Superior temporal gyrus (tissue), 1 donor: ENCODE data around the gene COL4A2.

Source experiments
- DNase-seq: peaks from one replicate; pipeline ENCODE4 v3.0.0-alpha.2; 2016; ENCODE audit errors: extremely low spot score

COL4A2 gene

DNA sequence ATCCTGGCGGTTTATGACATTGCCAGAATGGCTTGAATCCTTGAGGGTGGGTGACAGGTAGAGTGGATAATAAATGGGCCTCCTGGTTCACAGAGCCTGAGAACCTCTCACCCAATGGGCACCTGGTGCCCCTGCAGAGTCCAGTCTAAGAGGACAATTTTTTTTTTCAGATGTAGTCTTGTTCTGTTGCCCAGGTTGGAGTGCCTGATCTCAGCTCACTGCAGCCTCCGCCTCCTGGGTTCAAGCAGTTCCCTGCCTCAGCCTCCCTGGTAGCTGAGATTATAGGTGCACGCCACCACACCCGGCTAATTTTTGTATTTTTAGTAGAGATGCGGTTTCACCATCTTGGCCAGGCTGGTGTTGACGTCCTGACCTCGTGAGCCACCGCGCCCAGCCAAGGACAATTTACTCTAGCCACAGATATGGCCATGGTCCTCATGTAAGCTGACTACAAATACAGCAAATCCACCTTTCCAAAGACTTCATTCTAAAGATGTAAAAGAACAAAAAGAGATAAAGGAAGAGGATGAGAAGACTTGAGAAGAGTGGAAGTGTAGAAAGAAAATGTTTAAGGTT is 33.0 kb downstream of the COL4A2 start:
- no peak for DNase-seq

DNA sequence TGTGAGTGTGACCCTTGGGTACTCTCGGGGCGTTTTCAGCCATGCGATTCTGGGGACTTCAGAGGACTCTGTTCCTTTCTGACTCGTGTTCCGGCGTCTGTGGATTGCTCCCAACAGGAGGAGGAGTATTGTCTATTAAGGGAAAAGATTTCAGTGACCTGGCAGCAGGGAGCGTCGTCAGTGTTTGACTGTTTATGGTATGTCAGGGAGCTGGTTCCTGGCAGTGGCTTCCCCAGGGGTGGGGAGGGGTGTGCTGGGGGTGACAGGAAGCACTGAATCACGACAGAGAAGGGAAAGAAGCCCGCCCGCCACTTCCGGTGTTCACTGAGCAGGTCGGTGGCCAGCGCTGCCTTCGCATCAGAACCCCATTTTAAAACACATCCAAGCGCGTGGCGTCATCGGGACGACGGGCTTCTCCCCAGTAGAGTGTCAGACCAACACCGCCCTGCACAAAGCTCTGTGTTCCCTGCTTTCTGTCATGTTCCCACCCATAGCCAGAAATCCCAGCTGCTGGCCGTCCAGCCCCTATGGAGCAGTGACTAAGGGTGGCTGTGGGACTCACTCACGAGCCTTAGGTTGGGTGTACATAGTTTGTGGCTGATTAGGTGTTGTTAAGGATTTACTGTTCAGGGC is 33.8 kb downstream of the COL4A2 start:
- DNase-seq: no peak

DNA sequence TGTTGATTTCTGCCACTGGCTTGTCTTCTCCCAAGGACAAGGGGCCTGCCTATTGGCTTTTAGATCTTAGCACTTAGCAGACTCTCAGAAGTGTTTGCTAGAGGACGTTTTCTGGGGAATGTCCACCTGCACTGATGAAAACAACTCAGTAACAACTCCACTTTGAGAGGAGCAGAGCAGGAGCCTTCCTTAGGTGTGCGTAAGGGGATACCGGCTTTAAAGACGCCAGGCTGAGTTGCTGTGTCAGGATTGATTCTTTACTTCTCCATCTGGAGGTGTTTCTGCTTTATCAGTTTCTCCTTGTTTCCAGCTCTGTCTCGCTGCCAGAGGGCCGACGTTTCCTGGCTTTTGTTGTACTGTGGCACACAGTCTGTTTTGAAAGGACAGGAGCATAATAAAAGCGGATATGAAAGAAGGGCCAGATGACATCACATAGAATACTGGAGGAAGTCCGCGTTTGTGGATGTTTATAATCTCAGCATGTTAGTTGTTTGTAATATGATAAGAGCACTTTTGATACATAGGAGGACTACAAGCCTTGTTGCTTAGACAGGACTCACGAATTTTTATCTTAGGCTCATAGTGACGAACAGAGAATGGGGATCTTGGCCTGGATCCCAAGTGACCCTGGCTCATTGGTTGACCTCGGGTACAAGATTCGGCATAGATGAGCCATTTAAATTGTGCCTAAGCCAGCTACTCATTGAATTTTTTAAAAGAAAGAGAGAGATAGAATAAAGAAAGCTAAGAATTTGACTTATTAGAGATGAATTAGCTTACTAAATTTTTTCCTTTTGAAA is 34.6 kb downstream of the COL4A2 start:
- no peak for DNase-seq

DNA sequence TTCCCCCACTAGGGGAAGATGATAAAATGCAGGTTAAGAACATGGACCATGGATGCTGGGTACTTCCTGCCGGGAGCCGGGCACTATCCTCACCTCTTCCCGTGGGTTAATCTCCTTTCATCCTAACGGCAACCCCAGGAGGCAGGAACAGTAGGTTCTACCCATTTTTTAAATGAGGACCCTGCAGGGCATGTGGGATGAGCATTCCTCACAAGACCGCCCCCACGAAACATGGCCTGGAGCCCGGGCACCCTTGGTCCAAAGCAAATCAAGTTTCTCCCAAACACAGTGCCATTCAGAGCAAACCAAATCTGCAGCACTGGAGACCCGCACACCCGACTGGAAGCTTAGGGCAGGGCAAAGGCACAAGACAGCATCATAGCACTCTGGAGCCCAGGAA is 35.4 kb downstream of the COL4A2 start:
- DNase-seq: no peak

DNA sequence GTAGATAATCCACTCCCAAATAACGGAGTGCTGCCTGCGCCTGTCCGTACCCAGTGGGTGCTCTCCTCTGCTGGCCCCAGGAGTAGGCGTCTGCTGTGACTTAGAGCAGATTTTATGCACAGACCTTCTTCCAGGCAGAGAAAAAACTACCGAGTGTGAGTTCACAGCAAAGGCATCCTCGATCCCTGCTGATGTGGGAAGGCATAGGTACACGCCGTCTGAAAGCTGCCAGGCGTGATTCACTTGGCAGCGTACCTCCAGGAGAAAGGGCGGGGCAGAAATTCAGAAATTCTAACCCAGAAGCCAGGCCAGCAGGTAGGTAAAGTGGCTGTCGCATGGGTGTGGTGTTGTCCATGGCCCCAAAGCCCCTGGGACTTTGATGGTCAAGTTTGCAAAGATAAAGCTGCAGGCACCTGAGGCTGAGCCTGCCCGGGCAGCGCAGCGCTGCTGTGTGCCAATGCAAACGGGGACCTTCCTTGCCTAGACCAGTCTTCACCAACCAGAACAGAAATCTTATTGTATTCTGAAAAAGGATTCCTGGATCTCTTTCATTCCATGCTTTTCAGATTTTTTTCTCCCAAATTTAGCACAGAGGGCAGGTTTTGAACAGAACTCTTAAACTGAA is 36.3 kb downstream of the COL4A2 start:
- no peak for DNase-seq

DNA sequence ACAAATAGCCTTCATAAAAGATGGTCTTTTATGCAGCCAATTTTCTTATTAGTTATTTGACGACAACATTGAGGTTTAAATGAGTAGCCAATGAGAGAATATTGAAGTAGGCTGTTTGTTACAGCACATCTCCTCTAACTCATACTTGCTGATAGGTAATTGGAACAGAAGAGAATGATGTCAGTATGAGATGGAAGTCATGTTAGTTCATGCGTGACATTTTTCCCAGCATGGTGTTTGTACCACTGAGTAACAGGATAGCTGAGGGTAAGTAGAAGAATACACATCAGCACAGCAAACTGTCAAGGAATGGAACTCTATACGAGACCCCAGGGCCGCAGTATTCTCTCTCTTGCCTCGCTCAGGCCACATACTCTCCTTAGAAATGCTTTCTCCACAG is 37.2 kb downstream of the COL4A2 start:
- DNase-seq: no peak

DNA sequence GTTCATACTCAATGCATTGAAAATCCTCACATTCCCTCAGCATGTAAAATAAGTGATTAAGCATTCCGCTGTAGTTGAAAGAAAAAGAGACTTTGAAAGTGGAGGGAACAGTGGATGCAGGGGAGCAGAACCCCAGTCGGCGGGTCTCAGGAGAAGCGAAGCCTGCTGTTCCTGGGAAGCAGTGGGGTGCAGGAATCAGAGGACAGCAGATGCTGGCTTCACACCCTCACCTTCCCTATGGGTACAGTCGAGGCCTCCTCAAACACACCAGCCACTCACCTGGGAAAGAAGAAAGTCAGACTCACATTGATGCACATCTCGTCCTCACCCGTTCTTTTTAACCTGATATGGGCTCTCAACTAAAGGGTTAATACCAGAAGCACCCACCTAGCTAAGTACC is 38.2 kb downstream of the COL4A2 start:
- DNase-seq: no peak

DNA sequence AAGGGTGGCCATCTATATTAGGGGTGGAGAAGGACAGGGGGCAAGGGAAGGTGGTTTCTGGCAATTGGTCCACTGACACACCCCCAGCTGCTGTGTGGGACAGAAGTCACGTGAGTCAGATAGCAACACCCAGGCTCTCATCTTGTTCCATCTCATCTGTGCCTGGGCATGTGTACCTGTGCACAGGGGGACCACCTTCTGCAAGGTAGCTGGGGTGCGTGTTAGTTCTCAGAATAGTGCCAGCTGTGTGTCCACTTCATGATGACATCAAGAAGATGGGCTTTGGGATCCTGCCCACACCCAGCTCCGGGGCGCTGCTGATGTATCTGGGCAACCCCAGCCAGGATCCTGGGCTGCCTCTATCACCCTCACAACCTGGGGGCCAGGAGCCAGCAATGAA is 38.6 kb downstream of the COL4A2 start:
- DNase-seq: no peak

DNA sequence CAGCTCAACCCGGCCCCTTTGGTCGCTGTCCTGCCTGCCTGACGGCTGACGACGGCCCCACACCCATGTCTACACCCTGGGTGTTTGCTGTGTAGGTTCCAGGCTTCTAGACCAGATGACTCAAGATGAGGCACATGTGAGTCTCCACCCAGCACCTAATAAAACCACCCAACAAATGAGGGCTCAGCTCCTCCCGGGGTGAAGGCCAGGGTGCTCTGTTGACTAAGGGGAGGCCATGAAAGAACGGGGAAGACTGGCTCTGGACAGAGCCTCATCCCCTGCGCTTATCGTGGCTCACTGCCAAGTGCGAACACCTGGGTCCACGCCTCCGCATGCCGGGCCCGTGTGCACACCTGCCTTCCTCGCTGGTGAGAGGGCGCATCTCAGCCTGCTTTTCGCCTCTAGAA is 39.6 kb downstream of the COL4A2 start:
- no peak for DNase-seq

DNA sequence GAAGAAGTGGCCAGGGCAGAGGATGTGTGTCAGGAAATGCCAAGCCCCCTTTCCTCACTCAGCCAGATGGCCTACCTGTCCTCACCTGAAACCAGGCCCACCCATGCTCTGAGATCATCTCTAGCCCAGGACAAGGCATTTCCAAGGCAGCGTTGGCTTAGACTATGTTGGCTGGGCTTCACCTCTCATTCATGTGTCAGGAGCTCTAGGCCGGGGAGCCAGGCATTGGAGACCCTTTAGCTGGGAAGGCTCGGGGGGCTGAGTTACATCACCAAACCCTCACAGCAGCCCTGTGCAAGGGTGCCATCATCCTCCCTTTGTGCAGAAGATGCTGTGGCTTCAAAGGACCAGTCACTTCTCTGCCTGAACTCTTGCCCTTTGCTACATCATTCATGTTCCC is 40.0 kb downstream of the COL4A2 start:
- no peak for DNase-seq

DNA sequence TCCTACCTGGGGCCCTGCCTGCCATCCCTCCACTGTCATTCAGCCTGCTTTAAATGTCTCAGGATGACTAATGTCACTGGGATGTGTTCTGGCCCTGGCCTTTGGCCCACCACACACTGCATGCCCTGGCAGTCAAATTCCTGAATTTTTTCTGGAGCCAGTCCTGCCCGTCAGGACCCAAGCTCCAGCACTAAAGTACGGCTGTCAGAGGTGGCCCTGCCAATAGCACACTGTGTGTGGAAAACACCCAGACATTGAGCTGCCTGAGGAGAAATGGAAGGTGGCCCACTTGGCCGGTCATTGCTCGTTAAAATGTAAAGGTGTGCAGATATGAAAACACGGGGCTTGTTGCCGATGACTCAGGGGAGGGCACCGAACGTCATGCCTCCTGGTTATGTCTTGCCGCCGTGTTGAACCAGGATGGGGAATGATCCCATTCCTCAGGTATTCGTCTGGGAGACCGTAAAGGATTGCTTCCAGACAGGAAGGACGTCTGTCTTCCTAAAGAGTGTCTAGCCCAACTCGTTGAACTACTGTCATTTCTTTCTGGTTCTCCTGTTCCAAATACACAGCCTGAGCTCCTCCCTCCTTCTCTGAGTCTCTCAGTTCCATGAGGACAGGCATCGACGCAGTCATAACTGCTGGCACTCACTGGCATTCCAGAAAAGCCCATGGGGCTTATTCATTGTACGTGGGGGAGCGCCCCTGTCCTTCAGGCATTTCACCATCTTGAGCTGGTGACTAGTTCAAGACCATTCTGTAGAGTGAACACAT is 40.6 kb downstream of the COL4A2 start:
- no peak for DNase-seq

DNA sequence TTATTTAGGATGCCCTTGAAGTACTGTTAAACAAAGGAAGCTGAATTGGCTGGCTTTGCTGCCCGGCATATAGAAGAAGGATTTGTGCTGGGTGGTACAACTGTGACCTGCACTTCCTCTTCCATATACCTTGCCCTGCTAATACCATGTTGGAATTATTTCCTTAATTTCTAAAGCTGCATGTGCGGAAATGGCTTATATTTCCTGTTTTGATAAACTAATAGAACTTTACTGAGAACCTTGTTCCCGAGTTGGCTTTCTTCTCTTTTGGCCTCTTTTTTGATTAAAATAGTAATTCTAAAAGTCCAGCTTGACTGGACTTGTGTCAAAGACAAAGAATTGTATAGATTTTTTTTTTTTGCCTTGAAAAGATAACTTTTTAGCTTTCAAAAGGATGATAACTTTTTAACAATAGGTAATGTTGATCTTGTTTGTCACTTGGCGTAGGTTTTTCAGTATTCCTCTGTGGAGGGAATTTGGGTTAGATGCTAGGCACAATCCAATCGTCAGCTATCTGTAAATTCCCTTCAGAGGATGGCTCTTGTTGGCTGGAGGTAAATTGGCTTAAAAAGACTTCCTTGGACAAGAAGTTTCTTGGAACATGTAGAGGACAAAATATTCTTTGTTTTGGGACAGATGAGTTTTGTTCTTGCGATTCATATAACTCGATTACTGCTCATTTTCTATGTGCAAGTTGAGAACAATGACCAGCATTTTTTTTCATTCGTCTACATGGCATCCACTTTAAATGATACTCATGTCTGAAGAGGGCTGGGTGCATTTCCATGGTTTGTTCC is 41.4 kb downstream of the COL4A2 start:
- no peak for DNase-seq

DNA sequence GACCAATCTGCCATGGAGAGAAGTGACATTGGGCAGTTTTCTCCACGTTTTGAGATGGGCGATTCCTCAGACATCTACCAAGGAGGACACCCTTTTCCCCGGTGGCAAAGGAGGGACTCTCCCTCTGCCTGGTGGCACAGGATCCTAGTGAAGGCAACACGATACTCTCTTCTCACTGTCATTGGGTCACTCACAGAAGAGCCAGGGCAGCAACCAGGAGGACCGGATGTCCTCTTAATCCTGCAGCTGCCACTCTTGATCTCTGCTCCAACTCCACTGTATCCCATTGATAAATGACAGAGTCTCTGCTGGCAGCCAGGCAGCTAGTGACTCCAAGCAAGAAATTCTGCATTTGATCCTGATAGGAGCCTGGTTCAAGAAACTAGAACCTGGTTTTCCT is 42.2 kb downstream of the COL4A2 start:
- no peak for DNase-seq

DNA sequence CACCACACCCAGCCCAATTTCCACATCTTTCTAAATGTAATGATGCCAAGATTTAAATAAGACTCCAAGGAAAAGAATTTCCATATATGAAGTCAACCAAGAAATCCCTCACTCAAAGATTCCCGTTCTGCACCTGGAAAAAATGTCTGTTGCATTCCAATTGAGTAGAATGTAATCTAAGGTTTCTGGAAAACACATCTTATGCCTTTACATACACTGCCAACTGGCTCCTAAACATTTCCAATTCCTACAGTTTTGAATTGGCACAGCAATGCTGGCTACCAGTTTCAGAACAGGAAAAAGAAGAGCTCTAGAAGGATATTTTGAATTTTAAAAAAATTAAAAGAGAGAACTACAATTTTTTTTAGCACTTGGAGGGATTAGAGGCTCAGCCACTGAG is 43.0 kb downstream of the COL4A2 start:
- DNase-seq: no peak

DNA sequence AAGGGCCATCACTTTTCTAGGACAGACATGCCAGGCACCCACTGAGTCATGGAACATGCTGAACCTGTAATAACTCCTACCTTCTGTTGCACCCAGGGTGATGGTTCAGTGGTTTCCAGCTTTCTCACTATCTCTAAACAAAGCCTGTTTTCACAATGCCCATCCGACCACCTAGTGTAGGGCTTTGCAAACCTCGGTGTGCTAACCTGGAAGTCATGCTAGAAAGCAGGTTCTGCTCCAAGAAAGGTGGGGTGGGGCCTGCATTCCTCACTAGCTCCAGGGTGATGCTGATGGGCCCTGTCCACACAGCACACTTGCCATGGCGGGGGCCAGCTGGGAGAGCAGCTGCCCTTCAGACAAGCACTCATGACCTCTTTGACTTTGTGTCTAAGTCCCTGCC is 43.4 kb downstream of the COL4A2 start:
- no peak for DNase-seq

DNA sequence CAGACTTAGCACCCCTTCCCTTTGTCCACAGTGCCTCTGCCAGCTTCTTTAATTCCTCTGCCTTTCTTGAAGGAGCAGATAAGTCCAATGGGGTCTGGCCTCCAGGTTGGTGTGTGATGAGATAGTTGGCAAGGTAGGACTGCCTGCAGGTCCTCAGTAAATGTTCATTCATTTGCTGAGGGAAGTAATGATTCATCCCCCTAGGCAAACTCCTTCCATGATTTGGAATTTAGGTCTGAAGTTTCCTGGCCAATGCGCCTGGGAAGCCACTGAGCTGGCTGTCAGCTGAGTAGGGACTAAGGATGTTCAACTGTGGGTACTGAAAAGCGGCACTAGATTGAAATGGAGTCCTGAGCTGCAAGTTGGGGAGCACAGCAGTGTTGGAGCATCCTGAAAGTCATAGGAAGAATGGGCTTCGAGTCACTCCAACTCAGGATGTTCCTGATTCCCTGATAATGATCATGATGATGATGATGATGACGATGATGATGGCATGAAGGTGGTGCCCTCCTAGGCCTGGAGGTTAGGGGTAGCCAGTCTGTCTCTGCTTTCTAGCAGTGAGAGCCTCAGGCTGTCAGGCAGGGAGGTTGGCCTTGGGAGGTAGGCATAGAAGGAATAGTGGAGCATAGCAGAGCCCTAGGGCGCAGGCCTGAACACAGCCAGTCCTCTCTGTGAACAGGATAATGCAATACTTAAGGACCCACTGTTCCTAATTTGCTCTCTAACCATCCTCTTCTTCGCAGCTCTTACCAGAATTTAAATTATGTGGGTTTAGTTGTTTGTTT is 44.7 kb downstream of the COL4A2 start:
- no peak for DNase-seq

DNA sequence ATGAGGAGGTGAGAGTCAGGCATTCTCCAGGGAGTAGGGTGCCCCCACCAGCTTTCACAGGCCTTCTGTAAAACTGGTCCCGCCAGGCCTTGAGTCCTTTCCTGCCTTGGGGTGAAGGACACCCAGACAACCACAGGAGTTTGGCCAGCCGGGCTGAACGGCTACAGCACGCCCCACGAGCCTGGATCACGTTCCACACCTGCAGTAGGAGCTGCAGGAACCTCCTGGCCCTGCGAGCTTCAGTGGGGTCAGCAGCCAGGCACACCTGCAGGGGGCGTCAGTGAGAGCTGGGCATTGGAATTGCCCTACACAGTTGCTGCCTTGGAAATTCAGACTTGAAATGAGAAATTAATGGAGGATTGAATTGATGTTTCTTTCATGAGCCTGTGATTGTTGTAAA is 45.7 kb downstream of the COL4A2 start:
- DNase-seq: no peak

DNA sequence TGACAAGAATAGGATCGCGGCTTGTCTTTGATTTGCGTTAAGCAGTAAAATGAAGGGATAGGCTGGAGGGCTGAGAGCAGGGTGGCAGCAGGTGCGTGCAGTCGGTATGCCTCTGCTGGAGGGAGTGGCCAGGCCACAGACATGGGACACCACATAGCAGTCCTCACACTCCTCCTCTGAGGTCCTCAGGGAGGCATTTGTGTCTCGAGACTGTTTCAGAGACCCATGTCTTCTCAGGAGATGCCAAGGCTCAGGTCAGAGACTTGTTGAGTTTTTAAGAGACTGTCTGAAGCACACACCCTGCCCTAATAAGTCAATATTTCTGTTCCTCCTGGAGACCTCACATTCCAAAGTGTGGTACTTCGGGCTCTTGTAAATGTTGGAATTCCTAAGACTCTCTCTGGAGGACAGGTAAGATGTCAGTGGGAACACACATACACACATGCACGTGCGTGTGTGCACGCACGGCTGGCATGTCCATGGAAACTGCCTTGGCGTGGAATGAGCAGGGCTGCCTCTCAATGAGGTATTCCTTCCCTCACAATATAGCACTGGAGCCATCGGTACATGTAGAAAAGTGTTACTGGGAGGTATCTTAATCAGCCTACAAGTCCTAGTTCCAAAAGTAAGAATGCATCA is 46.4 kb downstream of the COL4A2 start:
- no peak for DNase-seq

DNA sequence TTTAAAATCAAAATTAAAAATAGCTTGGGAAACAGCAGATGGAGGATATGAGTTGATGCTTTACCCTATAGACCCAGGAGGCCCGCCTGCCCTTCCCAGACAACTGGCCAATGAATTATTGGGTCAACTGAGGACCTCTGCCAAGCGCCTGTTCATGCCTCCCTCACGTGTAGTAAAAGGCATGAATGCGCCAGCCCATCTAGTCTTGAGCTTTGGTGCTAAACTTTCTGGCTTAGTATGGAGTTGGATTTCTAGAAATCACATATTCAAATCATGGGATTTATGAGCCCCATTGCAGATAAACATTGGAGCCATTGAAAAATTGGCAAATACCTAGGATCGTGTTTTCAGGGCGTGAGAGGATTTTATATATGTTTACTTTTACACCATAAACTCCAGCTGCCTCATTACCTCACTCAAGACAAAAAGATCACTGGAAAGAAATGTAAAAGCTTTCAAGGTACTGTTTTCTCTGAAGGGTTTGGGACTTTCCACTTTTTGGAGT is 47.1 kb downstream of the COL4A2 start:
- no peak for DNase-seq
